OCI-LY3 (cell line): Measurements from ENCODE around the gene BCAR3.

ENCODE experiments used
- CTCF ChIP-seq: fragments of 200-600, 300-600 bp; sonication (generic); IDR thresholded peaks from 2 replicates; pipeline ENCODE4 v1.5.1; 2014; ENCODE audit warnings: antibody characterized with exemption, low read length, low read depth
- EZH2phosphoT487 ChIP-seq: fragments of 200-600 bp; shearing (Covaris generic); IDR thresholded peaks from 2 replicates; pipeline ENCODE4 v1.6.1; 2018; ENCODE audit warnings: antibody characterized with exemption, mixed run types, low read depth

- TF ChIP-seq CTCF (no peak), EZH2phosphoT487 (no peak)
These were observed 101.7 kb downstream of the BCAR3 start for GRCh38 chr1:93579891-93580290.
